Brain microvascular endothelial cell (primary cell): ENCODE results near the gene RPL3.

Experiments
- DNase-seq: peaks from one replicate; pipeline ENCODE4 v3.0.0-alpha.2; 2020
- H3K27ac ChIP-seq: fragments of 250-450 bp; sonication (Bioruptor Pico); 2 replicates; pipeline ENCODE4 v1.5.1; 2020; ENCODE audit warnings: mild to moderate bottlenecking, moderate library complexity
- H3K27me3 ChIP-seq: fragments of 250-450 bp; sonication (Bioruptor Pico); replicated peaks from 2 replicates; pipeline ENCODE4 v1.5.1; 2020; ENCODE audit warnings: mild to moderate bottlenecking
- H3K36me3 ChIP-seq: fragments of 250-450 bp; sonication (Bioruptor Pico); replicated peaks from 2 replicates; pipeline ENCODE4 v1.5.1; 2020; ENCODE audit warnings: mild to moderate bottlenecking
- H3K4me3 ChIP-seq: 2 replicates; pipeline ENCODE4 v1.5.1; 2011; ENCODE audit warnings: low read depth, mild to moderate bottlenecking, control low read depth, low read length, moderate library complexity
- CTCF ChIP-seq: IDR thresholded peaks from 2 replicates; pipeline ENCODE4 v1.5.1; 2011; ENCODE audit warnings: low read depth, mild to moderate bottlenecking, moderate library complexity, low read length, control low read depth, inconsistent platforms; ENCODE audit errors: missing control alignments
- in situ Hi-C: cut with HindIII; loops from 2 replicates; pipeline ENCODE4 v1.10.0; 2017; ENCODE audit warnings: low sequenced_read_pairs, low pct_ligation_motif_present

Gene RPL3

GRCh38 chr22:39319284-39320022 lies at the start of gene RPL3:
TSS of gene RPL3 (minus strand) at chr22:39319623. CDS start at chr22:39319597, 26 bp downstream.
- no peaks in the 10 kb centered on the region for H3K27me3 ChIP-seq
- DNase-seq, result peak; percentile 93
- no peak for TF ChIP-seq CTCF
- peaks cover 46% of the 10 kb centered on the region for H3K36me3 ChIP-seq
- H3K4me3 ChIP-seq, result peak within 1 kb of the TSS; percentile 93
- H3K27ac ChIP-seq, result peak within 1 kb of the TSS; percentile 87
- in situ Hi-C loops, result no loop called here

DNA sequence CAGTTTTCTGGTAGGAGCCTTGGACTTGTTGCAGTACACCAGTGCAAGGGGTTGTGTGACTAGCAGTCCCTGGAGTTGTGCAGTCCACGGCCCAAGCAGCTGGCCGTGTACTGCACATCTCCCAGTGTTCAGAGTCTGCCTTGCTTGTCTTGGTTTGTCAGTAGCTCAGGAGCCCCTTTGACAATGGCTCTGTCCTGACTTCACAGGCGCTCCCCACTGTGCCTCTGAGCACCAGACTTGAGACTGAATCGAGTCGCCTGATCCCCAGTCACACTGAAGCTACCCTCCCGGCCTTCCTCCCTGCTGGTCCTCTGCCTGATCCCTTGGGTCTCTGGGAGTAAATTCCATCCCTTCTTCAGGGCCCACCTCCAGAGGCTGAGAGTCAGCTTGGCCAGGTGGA lies 49.8 kb upstream of the RPL3 start:
- no peak for DNase-seq
- in situ Hi-C loops, result no loop called here
- no peak overlapping the region for H3K4me3 ChIP-seq
- TF ChIP-seq CTCF, result no peak
- no peaks in the 10 kb centered on the region for H3K36me3 ChIP-seq
- no peak overlapping the region for H3K27ac ChIP-seq
- H3K27me3 ChIP-seq, result no peaks in the 10 kb centered on the region

DNA sequence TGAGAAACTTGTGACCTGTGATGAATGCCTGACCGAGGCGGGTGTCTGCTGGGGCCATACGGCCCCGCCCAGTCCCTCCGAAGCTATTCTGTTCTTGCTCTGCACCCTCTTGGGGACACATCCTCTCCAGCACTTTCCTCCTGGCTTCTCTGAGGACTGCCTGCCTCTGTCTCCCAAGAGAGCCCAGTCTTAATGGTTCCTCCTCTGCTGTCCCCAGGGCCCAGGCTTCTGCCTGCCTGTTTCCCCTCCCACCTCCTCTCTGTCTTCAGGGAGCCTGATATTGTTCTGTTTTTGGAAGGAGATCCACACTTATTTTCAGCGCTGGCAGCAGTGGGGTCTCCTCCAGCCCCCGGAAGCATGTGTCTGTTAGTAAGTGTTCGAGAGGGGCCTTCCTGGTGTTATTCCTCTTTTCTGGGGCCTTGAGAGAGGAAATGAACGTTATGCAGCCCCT lies 49.1 kb upstream of the RPL3 start:
- H3K4me3 ChIP-seq, result no peak overlapping the region
- H3K36me3 ChIP-seq, result no peaks in the 10 kb centered on the region
- no peak for TF ChIP-seq CTCF
- H3K27me3 ChIP-seq, result no peaks in the 10 kb centered on the region
- no peak overlapping the region for H3K27ac ChIP-seq
- no peak for DNase-seq
- in situ Hi-C loops, result no loop called here

- in situ Hi-C loops, result no loop called here
- no peak for DNase-seq
- no peak for TF ChIP-seq CTCF
These were observed 47.6 kb upstream of the RPL3 start for GRCh38 chr22:39367035-39367434.

DNA sequence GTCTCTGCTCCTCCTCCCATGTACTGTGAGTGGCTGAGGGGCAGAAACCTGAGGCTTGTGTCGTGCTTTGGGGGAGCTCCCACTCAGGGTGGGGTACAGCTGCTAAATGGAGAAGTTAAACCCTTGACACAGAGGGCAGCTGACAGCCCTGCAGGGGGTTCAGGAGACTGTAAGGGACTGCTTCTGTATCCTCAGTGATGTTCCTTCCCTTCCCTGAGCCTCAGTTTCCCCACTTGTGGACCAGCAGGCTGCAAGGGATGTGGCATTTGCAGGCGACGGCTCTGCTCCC lies 46.0 kb upstream of the RPL3 start:
- H3K4me3 ChIP-seq, result no peak overlapping the region
- H3K27me3 ChIP-seq, result no peaks in the 10 kb centered on the region
- H3K36me3 ChIP-seq, result no peaks in the 10 kb centered on the region
- TF ChIP-seq CTCF, result no peak
- in situ Hi-C loops, result no loop called here
- H3K27ac ChIP-seq, result no peak overlapping the region
- DNase-seq, result no peak

More at GRCh38 chr22:39367035-39367434, 47.6 kb upstream of the RPL3 start:
- Histone ChIP-seq H3K4me3 (no peak overlapping the region), H3K27ac (no peak overlapping the region), H3K27me3 (no peaks in the 10 kb centered on the region), H3K36me3 (no peaks in the 10 kb centered on the region)
